ENCODE results near the gene NLGN3.

Gene NLGN3

GRCh38 chrX:71166461-71166860, 21.8 kb downstream of the NLGN3 start:
- no peaks in the 10 kb centered on the region for H3K9me3 ChIP-seq (ENCODE audit: severe bottlenecking)
- no peak for DNase-seq (ENCODE audit: low spot score)
- no peak for TF ChIP-seq CTCF (IDR thresholded peaks at IDR 0.05; ENCODE audit: poor library complexity, severe bottlenecking)
- ATAC-seq (ENCODE audit: low read depth), result no peak
- no peaks in the 10 kb centered on the region for H3K4me1 ChIP-seq (ENCODE audit: insufficient read depth, poor library complexity, severe bottlenecking)
- H3K4me3 ChIP-seq (ENCODE audit: severe bottlenecking), result no peak overlapping the region
- no peaks in the 10 kb centered on the region for H3K36me3 ChIP-seq (ENCODE audit: low read depth)
- no peak overlapping the region for H3K27ac ChIP-seq (ENCODE audit: poor library complexity, severe bottlenecking)
- H3K27me3 ChIP-seq (ENCODE audit: insufficient read depth, poor library complexity, severe bottlenecking), result no peaks in the 10 kb centered on the region

GRCh38 chrX:71167031-71167781, 22.6 kb downstream of the NLGN3 start:
- Histone ChIP-seq H3K4me3 (ENCODE audit: severe bottlenecking) (no peak overlapping the region), H3K36me3 (ENCODE audit: low read depth) (no peaks in the 10 kb centered on the region), H3K4me1 (ENCODE audit: insufficient read depth, poor library complexity, severe bottlenecking) (no peaks in the 10 kb centered on the region), H3K9me3 (ENCODE audit: severe bottlenecking) (no peaks in the 10 kb centered on the region), H3K27me3 (ENCODE audit: insufficient read depth, poor library complexity, severe bottlenecking) (no peaks in the 10 kb centered on the region), H3K27ac (ENCODE audit: poor library complexity, severe bottlenecking) (no peak overlapping the region)
- ATAC-seq (ENCODE audit: low read depth), result no peak
- DNase-seq (ENCODE audit: low spot score), result no peak
- TF ChIP-seq CTCF (IDR thresholded peaks at IDR 0.05; ENCODE audit: poor library complexity, severe bottlenecking), result no peak

DNA sequence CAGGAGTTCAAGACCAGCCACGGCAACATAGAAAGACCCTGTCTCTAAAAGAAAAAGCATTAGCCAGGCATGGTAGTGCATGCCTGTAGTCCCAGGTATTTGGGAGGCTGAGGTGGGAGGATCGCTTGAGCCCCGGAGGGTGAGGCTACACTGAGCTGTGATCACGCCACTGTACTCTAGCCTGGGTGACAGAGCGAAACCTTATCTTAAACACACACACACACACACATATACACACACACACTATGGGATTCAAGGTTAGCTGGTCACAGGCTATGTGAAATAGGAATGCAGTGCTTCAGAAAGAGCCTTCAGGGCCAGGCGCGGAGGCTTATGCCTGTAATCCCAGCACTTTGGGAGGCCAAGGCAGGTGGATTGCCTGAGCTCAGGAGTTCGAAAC, 23.5 kb downstream of the NLGN3 start:
- TF ChIP-seq CTCF (IDR thresholded peaks at IDR 0.05; ENCODE audit: poor library complexity, severe bottlenecking), result no peak
- no peak overlapping the region for H3K4me3 ChIP-seq (ENCODE audit: severe bottlenecking)
- H3K27me3 ChIP-seq (ENCODE audit: insufficient read depth, poor library complexity, severe bottlenecking), result no peaks in the 10 kb centered on the region
- H3K36me3 ChIP-seq (ENCODE audit: low read depth), result no peaks in the 10 kb centered on the region
- DNase-seq (ENCODE audit: low spot score) (no peak), ATAC-seq (ENCODE audit: low read depth) (no peak)
- no peaks in the 10 kb centered on the region for H3K4me1 ChIP-seq (ENCODE audit: insufficient read depth, poor library complexity, severe bottlenecking)
- H3K27ac ChIP-seq (ENCODE audit: poor library complexity, severe bottlenecking), result no peak overlapping the region
- H3K9me3 ChIP-seq (ENCODE audit: severe bottlenecking), result no peaks in the 10 kb centered on the region

GRCh38 chrX:71169586-71169985, 24.9 kb downstream of the NLGN3 start:
- DNase-seq (ENCODE audit: low spot score) (no peak), ATAC-seq (ENCODE audit: low read depth) (no peak)
- Histone ChIP-seq H3K9me3 (ENCODE audit: severe bottlenecking) (no peaks in the 10 kb centered on the region), H3K27me3 (ENCODE audit: insufficient read depth, poor library complexity, severe bottlenecking) (no peaks in the 10 kb centered on the region), H3K4me1 (ENCODE audit: insufficient read depth, poor library complexity, severe bottlenecking) (no peaks in the 10 kb centered on the region), H3K27ac (ENCODE audit: poor library complexity, severe bottlenecking) (no peak overlapping the region), H3K36me3 (ENCODE audit: low read depth) (no peaks in the 10 kb centered on the region), H3K4me3 (ENCODE audit: severe bottlenecking) (no peak overlapping the region)
- TF ChIP-seq CTCF (IDR thresholded peaks at IDR 0.05; ENCODE audit: poor library complexity, severe bottlenecking), result no peak

DNA sequence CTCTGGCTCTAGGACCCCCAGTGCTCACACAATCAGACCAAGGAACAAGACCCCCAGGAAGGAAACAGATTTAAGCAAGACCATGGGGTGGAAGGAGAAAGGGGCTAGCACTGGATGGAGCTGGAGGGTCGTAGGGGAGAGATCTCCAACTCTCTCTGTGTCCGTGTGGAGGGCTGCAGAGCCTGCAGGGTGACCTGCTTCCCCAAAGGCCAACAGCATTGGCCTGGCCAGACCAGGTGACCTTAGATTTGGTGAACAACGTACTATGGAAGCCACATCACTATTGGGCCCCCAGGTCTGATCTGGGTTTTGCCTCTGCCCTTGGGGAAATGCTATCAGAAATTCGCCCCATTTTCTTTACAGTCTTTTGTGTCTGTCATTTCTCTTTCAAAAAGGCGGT, 26.0 kb downstream of the NLGN3 start:
- DNase-seq (ENCODE audit: low spot score), result no peak
- ATAC-seq (ENCODE audit: low read depth), result no peak
- no peak for TF ChIP-seq CTCF (IDR thresholded peaks at IDR 0.05; ENCODE audit: poor library complexity, severe bottlenecking)
- H3K27me3 ChIP-seq (ENCODE audit: insufficient read depth, poor library complexity, severe bottlenecking), result no peaks in the 10 kb centered on the region
- H3K4me1 ChIP-seq (ENCODE audit: insufficient read depth, poor library complexity, severe bottlenecking), result no peaks in the 10 kb centered on the region
- H3K4me3 ChIP-seq (ENCODE audit: severe bottlenecking), result no peak overlapping the region
- H3K36me3 ChIP-seq (ENCODE audit: low read depth), result no peaks in the 10 kb centered on the region
- no peaks in the 10 kb centered on the region for H3K9me3 ChIP-seq (ENCODE audit: severe bottlenecking)
- no peak overlapping the region for H3K27ac ChIP-seq (ENCODE audit: poor library complexity, severe bottlenecking)

Measured in RWPE2 (cell line).